ENCODE measurements around the gene TMCC1. TPM values are rescaled to one million over a fixed set of nuclear protein-coding genes. Genes with fewer than 3 reads are reported as not detected.
"Not testable (repeated sequence)": the region's sequence is repeated elsewhere in the genome, so short reads cannot be mapped to it uniquely, and the experiment has no call there.

Gene TMCC1
- polyA plus RNA-seq, 1 of the 3 experiments (the other 2 are of a cell fraction) = 7.2 TPM

- H3K27ac ChIP-seq (ENCODE audit: low read depth in 2 of 2, low read length in 1 of 2) = no peak overlapping the region
- POLR2A ChIA-PET = no interaction called here
- no peak overlapping the region for H2AFZ ChIP-seq (ENCODE audit: low read depth)
- CTCF ChIA-PET = interaction anchor here (1.8 kb wide), 1 partner anchor 184 kb away, joined by 7 read pairs; no protein-coding TSS in a partner anchor
- H3K4me2 ChIP-seq = no peak overlapping the region
- no peaks in the 10 kb centered on the region for H4K20me1 ChIP-seq (ENCODE audit: insufficient read depth)
- no peaks in the 10 kb centered on the region for H3F3A ChIP-seq (replicated peaks; ENCODE audit: insufficient read depth)
- WGBS (ENCODE audit: low lambda C conversion rate) = 97% methylated on average over 3 of the region's 3 CpGs
- H3K4me1 ChIP-seq (ENCODE audit: control insufficient read depth in 1 of 2, insufficient read depth in 2 of 2, low read depth in 1 of 2, low read length in 1 of 2) = no peaks in the 10 kb centered on the region
- no peaks in the 10 kb centered on the region for H3K79me2 ChIP-seq (ENCODE audit: insufficient read depth)
- TF ChIP-seq NFIC (IDR thresholded peaks at IDR 0.05; ENCODE audit: borderline replicate concordance) (no peak), CHD2 (IDR thresholded peaks at IDR 0.05; ENCODE audit: low read length, partially characterized antibody) (no peak), TCF12 (IDR thresholded peaks at IDR 0.05) (no peak), MXI1 (IDR thresholded peaks at IDR 0.05; ENCODE audit: low read depth, low read length) (no peak)
- no peaks in the 10 kb centered on the region for H3K9me3 ChIP-seq
- no peak overlapping the region for H3K9ac ChIP-seq
- no peaks in the 10 kb centered on the region for H3K9me2 ChIP-seq
- H3K4me3 ChIP-seq (ENCODE audit: low read depth in 2 of 2, low read length in 1 of 2) = no peak overlapping the region
- no peaks in the 10 kb centered on the region for H3K36me3 ChIP-seq (replicated peaks in 1 of 2; ENCODE audit: control insufficient read depth in 1 of 2, insufficient read depth in 2 of 2, low read length in 1 of 2)
- no peaks in the 10 kb centered on the region for H3K27me3 ChIP-seq (ENCODE audit: insufficient read depth)
- DNase-seq = no peak
Observed at GRCh38 chr3:129644836-129645235, 248.7 kb downstream of the TMCC1 start.

GRCh38 chr3:129641567-129642260 lies 251.8 kb downstream of the TMCC1 start:
- H3K79me2 ChIP-seq (ENCODE audit: insufficient read depth); H3K36me3 ChIP-seq (replicated peaks in 1 of 2; ENCODE audit: control insufficient read depth in 1 of 2, insufficient read depth in 2 of 2, low read length in 1 of 2); DNase-seq; CTCF ChIA-PET; H4K20me1 ChIP-seq (ENCODE audit: insufficient read depth); H3F3A ChIP-seq (replicated peaks; ENCODE audit: insufficient read depth); H3K27ac ChIP-seq (ENCODE audit: low read depth in 2 of 2, low read length in 1 of 2); H3K4me2 ChIP-seq; POLR2A ChIA-PET; H3K9me3 ChIP-seq; H3K27me3 ChIP-seq (ENCODE audit: insufficient read depth); H3K4me1 ChIP-seq (ENCODE audit: control insufficient read depth in 1 of 2, insufficient read depth in 2 of 2, low read depth in 1 of 2, low read length in 1 of 2); H3K4me3 ChIP-seq (ENCODE audit: low read depth in 2 of 2, low read length in 1 of 2); H2AFZ ChIP-seq (ENCODE audit: low read depth); H3K9me2 ChIP-seq; H3K9ac ChIP-seq: not testable (repeated sequence)
- WGBS (ENCODE audit: low lambda C conversion rate) = 75% methylated on average over 8 of the region's 10 CpGs

GRCh38 chr3:129640985-129641384 lies 252.5 kb downstream of the TMCC1 start:
- H3K9me2 ChIP-seq; H3K9ac ChIP-seq; H3K27me3 ChIP-seq (ENCODE audit: insufficient read depth); H3K79me2 ChIP-seq (ENCODE audit: insufficient read depth); H3K4me1 ChIP-seq (ENCODE audit: control insufficient read depth in 1 of 2, insufficient read depth in 2 of 2, low read depth in 1 of 2, low read length in 1 of 2); H3K9me3 ChIP-seq; H3K36me3 ChIP-seq (replicated peaks in 1 of 2; ENCODE audit: control insufficient read depth in 1 of 2, insufficient read depth in 2 of 2, low read length in 1 of 2); DNase-seq; POLR2A ChIA-PET; H3K27ac ChIP-seq (ENCODE audit: low read depth in 2 of 2, low read length in 1 of 2); H4K20me1 ChIP-seq (ENCODE audit: insufficient read depth); H2AFZ ChIP-seq (ENCODE audit: low read depth); H3F3A ChIP-seq (replicated peaks; ENCODE audit: insufficient read depth); H3K4me2 ChIP-seq; CTCF ChIA-PET; H3K4me3 ChIP-seq (ENCODE audit: low read depth in 2 of 2, low read length in 1 of 2): not testable (repeated sequence)
- 79% methylated on average over 7 of the region's 7 CpGs for WGBS (ENCODE audit: low lambda C conversion rate)

GRCh38 chr3:129638481-129638880 lies 255.0 kb downstream of the TMCC1 start:
- no peak for DNase-seq
- Histone ChIP-seq H3K9ac (no peak overlapping the region), H3K79me2 (ENCODE audit: insufficient read depth) (no peaks in the 10 kb centered on the region), H3K4me3 (ENCODE audit: low read depth in 2 of 2, low read length in 1 of 2) (no peak overlapping the region), H3K27ac (ENCODE audit: low read depth in 2 of 2, low read length in 1 of 2) (no peak overlapping the region), H3K36me3 (replicated peaks in 1 of 2; ENCODE audit: control insufficient read depth in 1 of 2, insufficient read depth in 2 of 2, low read length in 1 of 2) (no peaks in the 10 kb centered on the region), H3K4me1 (ENCODE audit: control insufficient read depth in 1 of 2, insufficient read depth in 2 of 2, low read depth in 1 of 2, low read length in 1 of 2) (no peaks in the 10 kb centered on the region), H3F3A (replicated peaks; ENCODE audit: insufficient read depth) (no peaks in the 10 kb centered on the region), H4K20me1 (ENCODE audit: insufficient read depth) (no peaks in the 10 kb centered on the region), H3K4me2 (no peak overlapping the region), H3K9me2 (no peaks in the 10 kb centered on the region), H3K27me3 (ENCODE audit: insufficient read depth) (no peaks in the 10 kb centered on the region), H2AFZ (ENCODE audit: low read depth) (no peak overlapping the region), H3K9me3 (no peaks in the 10 kb centered on the region)
- POLR2A ChIA-PET = no interaction called here
- CTCF ChIA-PET = interaction anchor here (1.2 kb wide), 2 partner anchors 11 kb away, joined by 5 read pairs; no protein-coding TSS in a partner anchor
- 81% methylated on average over 3 of the region's 3 CpGs for WGBS (ENCODE audit: low lambda C conversion rate)
- TF ChIP-seq EP300 (IDR thresholded peaks at IDR 0.05; ENCODE audit: borderline replicate concordance in 1 of 2, low read depth in 1 of 2, low read length in 1 of 2) (no peak), NRF1 (IDR thresholded peaks at IDR 0.05; ENCODE audit: low read depth, low read length) (no peak), ELF1 (IDR thresholded peaks at IDR 0.05) (no peak), CHD2 (IDR thresholded peaks at IDR 0.05; ENCODE audit: low read length, partially characterized antibody) (no peak), SIN3A (IDR thresholded peaks at IDR 0.05; ENCODE audit: borderline replicate concordance, low read depth, low read length) (no peak), JUND (IDR thresholded peaks at IDR 0.05) (no peak), FOSL2 (IDR thresholded peaks at IDR 0.05; ENCODE audit: borderline replicate concordance, low read depth) (no peak), MAX (IDR thresholded peaks at IDR 0.05; ENCODE audit: low read depth) (no peak), REST (IDR thresholded peaks at IDR 0.05; ENCODE audit: low read depth, low read length) (no peak), MXI1 (IDR thresholded peaks at IDR 0.05; ENCODE audit: low read depth, low read length) (no peak), GATA2 (CRISPR knock-in tag; IDR thresholded peaks at IDR 0.05) (no peak)
